ENCODE results near the gene PBX3.

PBX3 gene

DNA sequence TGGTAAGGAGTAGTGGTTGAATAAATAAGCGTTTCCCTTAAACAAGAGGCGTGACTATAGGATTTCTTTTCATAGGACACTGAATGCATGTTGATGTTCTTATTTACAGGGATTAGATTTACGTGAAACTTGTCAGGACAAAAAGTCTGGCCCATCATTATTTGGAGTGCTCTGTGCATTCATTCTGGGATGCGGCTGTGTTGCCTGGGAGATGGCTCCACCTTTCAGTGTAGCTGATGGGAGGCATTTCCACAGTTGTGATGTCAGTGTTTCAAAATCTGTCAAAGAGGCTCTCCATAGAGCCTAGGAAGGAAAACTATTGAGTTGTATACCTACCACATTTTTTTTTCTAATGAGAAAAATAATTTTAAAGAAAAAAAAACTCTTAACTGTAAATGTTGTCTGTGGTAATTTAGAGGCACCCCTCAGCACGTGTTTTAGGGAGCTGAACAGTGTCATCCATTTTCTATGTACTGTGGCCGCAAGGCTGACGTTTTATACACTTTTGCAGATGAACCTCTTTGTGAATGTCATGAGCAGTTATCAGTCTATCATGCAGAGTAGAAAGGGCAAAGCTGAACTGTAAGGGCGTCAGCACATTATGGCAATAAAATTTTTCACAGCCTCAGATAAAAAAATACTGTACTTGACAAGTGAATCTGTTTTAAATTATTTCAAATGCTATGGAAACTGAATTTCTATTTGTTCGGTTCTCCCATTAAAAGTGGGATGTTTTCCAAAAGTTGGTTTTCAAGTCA is 202.7 kb downstream of the PBX3 start:
- no peak for DNase-seq (ENCODE audit: low read depth)

DNA sequence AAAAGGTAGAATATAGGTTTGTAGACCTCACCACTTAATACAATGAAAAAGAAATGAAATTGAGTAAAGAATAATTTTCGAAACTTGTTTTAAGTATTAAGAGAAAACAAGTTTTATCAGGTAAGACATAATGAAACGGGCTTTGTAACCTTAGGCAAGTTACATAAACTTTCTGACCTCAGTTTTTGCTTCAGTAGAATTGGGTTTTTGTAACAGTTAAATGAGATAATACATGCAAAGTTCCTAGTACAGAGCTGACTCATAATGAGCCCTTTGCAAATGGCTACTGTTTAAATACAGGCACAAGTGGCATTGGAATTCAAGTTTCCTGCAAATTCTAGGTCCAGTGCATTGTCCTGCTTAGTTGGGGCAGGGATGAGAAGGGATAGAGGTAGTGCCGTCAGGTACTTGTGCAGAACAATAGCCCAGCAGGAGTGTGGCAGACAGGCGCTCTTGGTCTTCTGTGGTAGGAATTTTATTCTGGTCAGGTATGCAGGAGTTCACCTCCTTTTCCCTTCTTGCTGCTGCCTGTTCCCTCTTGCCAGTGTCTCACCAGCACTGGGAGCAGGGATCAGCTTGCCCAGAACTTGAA is 203.8 kb downstream of the PBX3 start:
- DNase-seq (ENCODE audit: low read depth): no peak

DNA sequence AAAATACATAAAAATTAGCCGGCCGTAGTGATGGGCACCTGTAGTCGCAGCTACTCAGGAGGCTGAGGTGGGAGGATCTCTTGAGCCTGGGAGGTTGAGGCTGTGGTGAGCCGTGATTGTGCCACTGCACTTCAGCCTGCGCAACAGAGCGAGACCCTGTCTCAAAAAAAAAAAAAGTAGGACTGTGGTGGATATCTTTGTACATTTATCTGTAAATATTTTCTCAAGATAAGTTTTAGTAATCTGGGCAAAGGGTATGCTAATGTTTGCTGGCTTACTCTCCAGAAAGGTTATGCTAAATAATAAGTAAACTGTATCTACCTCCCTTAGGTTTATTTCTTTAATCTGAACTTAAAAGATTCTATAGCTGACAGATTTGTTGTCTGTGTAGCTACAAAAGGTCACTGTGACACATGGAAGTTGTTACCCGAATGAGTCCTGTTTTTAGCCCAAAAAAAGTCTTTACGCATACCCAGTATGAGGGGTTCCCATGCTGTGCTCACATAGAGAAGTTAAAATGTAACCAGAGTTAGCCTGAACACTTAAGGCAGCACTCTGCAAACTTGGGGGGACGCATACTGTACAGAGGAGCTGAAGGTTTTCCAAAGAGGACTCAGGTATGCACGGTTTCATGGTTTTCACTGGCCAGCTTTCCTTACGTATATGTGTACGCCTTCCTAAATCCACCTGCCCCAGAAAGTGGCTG is 206.3 kb downstream of the PBX3 start:
- DNase-seq (ENCODE audit: low read depth): no peak

DNA sequence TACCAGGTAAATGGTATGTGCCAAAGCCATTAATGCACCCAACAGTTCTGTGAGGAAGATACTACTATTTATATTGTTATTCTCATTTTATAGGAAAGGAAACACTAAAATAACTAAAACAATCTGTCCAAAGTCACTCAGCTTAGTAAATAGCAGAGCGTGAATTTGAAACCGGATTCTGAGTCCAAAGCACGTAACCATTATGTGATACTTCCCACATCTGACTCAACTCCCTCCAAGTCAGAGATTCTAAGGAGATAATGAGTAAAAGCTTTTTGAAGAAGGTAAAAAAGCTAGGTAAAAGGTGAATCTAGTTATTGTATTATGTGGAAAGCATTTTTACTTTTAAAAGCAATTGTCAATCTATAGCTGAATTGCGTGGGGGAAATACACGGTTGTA is 208.9 kb downstream of the PBX3 start:
- no peak for DNase-seq (ENCODE audit: low read depth)

DNA sequence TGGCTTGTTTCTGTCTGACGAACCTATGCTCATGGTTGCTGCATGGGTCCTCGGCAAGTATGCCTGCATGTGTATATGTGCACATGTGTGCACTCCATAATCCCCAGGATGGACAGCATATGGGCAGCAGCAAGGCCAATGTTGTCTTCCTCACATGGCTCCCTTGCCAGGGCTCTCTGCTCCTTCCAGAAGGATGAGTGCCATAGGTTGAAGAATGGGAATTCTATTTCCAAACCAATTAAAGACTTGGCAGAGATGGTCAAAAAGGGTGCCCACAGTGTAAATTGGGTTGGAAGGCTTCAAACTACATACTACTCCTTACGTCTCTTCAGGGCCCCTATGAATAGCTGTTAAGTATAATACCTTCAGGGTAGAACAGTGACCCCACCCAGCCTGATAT is 212.1 kb downstream of the PBX3 start:
- DNase-seq (ENCODE audit: low read depth): no peak

DNA sequence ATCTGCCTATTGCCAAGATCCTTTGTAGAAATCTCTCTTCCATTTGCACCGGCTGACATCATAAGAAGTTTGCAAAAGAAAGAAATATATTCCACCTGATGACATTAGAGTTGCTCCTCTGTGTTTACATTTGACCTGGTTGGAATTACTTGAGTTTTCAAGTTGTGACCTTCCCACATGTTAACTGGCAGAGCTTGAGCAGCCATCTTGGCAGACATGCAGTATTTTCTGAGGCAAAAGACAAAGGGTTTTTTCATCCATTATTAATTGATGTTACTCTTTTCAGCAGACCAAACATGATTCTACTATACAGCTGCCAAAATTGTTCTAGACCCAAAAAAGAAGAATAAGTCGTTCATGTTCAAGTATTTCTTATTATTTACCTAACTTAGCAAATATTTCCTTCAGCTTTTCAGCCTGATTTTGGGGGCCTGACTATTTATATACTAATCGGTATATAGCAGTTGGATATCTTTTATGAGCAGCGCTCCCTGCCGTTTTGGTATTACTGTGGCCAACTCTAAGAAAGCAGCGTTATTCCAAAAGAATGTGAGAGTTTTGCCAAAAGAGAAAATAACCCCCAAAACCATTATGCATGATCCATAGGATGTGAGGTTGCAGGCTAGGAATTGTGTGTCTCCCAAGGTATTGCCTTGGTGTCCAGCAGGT is 212.9 kb downstream of the PBX3 start:
- DNase-seq (ENCODE audit: low read depth): no peak

DNA sequence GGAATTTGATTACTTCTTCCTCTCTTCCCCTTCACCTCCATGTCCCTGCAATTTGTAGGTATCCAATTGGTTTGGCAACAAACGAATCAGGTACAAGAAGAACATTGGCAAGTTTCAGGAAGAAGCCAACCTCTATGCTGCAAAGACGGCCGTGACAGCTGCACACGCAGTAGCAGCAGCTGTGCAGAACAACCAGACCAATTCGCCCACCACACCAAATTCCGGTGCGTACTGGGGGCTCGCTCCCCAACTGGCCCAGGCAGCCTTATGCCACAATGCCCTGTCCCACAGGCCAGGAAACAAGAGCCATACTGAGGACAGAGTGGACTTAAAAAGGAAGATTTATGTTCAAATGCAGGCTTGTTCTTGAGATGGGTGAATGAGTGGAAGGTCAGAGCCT is 213.5 kb downstream of the PBX3 start:
- no peak for DNase-seq (ENCODE audit: low read depth)

DNA sequence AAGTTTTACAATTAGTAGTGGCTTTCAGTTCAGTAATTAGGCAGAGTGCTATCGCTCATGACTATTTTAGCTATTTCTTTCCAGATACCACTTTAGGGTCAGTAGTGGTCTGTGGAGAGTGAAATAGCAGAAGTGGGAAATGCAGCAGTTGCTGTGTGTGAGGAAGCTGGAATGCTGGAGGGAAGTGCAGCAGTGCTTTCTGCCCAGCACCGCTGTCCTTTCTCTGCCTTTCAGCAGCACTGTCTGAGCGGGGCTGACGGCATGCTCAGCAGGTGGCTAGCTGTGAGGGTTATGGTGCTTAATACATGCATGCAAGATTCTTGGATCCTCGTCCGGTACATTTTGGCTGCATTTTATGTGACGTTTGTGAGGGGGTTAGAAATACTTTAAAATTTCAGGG is 213.9 kb downstream of the PBX3 start:
- no peak for DNase-seq (ENCODE audit: low read depth)

DNA sequence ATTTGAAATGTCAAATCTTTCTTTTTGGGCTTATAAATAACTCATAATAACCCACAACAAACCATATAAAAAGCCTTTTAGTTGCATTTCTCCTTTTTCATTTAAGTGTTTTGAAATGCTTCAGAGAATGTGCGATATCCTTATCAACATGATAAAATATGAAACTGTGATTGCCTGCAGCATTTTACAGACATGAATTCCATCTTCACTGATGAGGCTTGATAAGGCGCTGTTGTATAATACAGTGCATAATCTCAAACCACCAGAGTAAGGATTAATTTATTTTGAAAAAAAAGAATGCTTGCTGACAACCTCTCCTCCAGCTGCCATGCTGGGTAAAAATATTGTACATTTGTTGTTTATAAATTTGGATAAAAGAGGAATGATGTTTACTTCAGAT is 216.8 kb downstream of the PBX3 start:
- no peak for DNase-seq (ENCODE audit: low read depth)

DNA sequence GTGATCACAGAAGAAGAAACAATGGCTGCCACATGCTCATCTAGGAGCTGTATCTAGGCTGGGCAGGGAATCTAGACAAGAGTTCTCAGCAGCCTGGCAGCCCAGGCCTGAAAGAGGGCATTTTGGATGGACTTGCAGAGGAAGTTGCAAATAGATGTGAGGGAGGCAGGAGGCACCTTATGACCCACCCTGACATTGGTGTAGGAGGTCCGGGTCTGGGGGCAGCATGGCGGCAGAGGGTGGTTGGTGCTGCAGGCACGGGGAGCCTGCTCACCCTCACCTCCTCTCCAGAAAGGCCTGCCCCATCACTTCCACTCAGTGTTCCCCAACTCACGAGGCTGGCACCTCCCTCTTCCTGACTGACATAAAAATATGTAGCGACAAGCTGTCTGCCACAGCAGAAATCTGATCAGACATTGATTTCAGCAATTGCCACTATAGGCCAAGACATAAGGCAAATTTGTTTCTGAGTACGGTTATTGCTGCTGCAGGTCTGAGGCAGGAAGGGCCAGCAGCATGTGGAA is 217.6 kb downstream of the PBX3 start:
- no peak for DNase-seq (ENCODE audit: low read depth)

DNA sequence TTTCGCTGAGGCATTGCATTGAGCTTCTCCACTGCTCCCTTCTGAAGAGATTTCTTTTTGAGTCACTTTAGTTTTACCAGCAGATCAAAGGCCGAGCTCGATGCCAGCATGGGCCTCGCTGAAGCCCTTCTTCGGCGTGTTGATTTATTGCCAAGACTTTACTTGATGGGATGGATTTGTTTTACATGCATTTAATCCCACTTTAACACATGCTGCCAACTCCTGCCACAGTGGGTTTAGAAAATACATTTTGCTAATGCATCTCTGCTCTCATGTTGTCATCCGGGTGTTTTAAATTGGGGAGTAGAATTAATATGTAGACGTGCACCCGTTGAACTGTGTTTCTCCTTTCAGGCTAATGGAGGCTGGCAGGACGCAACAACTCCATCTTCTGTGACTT is 218.3 kb downstream of the PBX3 start:
- no peak for DNase-seq (ENCODE audit: low read depth)

DNA sequence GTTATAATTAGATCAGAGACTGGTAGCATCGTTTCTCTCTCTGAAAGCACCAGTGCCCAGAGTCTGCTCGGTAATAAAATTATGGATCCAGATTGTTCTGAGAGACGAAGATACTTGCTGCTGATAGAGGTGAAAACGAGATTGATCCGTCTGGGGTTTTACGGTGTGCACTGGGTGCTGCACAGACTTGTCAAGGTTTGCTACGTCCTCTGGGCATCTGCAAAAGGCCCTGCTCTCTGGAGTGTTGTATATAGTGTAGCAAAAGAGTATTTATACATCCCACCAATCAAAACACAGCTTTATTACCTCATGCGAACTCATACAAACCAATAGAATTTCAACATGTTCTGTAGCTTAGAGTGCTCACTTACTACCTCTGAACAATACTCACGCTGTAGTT is 219.3 kb downstream of the PBX3 start:
- DNase-seq (ENCODE audit: low read depth): no peak

DNA sequence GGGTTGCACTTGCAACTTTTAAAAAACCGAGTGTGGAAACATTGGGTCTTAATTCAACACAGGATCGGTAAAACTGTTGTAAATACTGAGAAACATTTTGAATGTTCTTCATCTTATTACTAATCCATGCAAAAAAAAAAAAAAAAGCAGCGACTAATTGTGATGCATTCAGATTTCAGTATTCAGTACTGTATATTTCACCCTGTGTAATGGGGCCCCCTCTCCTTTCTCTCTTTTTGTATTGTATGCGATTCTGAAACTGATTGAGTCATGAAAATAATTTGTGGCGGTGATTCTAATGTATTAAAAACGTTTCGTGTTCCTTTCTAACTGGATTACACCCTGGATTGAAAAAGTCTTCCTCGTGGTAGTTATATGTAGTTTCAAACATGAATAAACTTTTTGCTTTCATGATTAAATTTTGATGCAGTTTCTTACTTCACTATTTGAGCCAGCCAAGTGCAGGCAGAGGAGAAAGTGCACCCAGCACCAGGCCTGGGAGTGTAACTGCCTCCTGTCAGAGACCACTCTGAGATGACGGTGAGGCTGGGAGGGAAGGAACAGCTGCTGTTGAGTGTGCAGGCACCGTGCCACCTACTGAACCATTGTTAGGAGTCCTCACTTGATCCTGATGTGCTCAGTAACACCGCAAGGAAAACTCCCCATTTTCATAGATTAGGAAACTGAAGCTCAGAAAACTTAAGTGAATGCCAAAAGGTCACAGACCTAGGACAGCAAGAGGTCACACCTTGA is 220.0 kb downstream of the PBX3 start:
- DNase-seq (ENCODE audit: low read depth): no peak

DNA sequence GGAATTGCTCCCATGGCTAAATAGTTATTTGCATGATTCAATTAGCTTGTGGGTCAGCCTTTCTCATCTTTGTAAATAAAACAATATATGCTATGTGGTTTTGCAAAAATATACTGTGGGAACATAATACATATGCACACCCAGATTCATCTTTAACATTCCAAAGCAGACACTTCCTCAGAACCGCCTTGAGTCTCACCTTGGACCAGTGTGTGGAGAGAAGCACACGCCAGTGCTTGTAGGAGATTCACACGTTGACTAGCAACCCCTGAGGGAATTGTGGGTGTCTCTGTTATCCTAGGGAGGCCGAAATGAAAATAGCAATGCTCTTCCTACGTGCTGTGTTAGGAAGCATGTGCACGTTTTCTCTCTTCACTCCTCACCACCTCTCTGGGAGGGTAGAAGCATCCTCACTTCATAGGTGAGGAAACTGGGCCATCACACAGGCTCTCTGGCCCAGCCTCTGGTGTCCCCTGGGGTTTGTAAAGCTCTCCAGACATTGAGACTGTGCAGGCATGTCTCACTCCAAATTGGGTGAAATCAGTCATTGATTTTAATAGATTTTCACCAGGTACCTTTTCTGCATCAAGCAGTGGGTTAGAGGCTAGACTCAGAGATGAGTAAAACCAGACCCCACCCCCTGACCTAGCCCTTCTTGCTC is 221.7 kb downstream of the PBX3 start:
- DNase-seq (ENCODE audit: low read depth): no peak

DNA sequence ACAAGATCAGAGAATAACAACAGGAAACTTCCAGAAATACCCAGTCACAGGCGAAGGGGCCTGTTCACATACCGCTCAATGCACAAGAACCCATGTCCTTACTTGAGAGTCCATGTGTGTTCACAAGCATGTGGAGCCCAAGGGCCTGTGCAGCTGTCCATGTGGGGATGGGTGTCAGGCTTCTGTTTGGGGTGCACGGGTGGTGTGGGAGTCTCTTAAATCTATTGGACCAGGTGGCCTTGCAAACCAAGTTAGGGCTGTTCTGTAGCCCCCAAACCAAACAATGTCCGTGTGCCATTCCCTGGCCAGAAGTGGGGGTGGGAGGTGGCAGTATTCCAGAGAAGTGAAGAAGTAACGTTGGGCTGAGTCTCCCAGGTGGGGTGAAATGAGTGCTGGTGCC is 222.3 kb downstream of the PBX3 start:
- DNase-seq (ENCODE audit: low read depth): no peak

DNA sequence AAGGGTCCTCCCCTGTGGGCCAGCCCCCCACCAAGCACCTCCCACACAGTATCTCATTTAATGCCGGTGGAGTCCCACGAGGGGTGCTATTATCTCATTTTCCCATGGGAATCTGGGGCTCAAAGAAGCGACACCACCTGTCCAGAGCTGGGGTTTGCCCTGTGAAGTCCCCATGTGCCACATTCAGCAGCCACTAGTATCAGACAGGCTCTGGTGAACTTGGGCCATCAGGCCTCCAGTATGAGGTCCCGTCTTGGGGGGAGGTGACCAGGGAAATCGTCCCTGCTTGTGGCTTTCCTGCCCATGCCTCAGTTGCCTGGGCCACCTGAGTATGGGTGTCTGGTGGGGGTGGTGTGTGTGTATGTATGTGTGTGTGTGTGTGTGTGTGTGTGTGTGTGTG is 222.7 kb downstream of the PBX3 start:
- no peak for DNase-seq (ENCODE audit: low read depth)

DNA sequence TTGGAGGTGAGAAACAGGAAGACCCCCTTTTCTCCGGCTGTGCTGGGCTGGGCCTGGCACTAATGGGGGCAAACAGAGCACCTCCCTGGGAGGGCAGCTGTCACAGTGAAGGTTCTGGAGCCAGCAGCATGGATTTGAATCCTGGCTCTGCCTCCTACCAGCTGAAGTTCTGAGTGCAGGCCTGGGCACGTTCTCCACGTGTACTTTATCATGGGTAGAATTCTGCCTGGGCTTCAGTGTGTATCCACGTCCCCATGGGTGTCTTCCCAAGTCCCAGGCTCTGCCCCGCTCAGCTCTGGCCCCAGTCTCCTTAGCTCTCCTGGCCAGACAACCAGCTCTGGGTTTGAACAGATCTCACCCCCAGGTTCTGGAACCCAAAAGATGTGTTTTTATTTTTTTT is 223.2 kb downstream of the PBX3 start:
- DNase-seq (ENCODE audit: low read depth): no peak

DNA sequence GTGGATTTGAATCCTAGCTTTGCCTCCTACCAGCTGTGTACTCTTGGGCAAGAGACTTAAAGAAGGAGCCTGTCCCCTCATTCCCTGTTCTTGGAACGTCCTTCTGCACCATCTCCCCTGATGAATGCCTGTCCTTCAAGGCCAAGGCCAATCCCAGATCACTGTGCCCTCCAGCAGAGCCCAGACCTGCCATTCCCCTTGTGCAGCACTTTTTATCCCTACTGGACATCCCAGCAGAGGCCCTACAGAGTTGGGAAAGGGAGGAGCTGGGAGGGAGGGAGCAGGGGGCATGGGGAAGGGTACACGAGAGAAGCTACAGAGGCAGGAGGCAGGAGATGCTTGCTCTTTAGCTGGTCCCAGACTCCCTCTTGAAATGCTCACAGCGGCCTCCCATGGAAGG is 223.9 kb downstream of the PBX3 start:
- DNase-seq (ENCODE audit: low read depth): no peak

DNA sequence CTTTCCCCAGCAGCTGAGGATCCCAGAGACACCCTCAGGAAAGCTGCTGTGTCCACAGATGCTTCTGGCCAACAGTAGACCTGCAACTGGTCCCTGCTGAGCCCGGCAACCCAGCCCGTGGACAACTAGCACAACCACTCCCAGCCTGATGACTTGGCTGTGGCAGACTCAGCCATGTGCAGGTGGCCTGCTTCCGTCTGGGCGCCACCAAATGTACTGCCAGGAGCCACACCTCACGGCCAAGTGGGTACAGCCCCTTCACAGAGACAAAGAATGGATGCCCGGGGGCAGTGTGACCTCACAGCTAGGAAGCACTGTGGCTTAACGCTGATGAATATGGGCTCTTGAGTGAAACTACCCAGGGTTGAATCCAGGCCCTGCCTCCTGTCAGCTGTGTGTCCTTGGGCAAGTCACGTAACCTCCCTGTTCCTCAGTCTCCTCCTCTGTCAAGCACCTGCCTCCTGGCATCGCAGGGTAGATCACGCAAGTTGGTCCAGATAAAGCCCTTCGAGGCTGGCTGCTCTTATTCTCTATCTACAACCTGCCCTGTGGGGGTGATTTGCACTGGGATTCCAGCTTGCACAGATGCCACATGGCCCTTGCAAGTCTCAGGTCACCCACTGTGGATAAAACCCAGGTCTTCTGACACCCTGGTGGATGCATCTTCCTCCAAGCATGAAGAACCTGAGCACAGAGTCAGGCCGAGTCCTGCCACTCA is 225.0 kb downstream of the PBX3 start:
- DNase-seq (ENCODE audit: low read depth): no peak

DNA sequence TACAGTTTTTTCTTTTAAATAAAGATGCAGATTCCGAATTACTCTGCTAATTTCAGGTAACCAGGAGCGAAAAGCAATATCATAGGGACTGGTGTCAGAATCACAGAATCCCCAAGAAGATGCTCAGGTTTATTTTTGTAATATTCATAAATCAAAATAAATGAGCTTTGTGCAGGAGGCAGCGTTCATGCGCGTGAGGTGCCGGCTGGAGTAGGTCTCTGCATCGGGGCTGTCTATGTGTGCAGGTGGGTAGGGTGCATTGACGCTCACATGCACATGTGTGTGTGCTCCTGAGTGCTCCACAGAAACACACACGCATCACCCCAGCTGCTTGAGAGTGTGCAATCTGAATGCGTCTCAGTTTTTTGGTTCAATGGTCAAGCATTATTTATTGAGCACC is 226.4 kb downstream of the PBX3 start:
- DNase-seq (ENCODE audit: low read depth): no peak

DNA sequence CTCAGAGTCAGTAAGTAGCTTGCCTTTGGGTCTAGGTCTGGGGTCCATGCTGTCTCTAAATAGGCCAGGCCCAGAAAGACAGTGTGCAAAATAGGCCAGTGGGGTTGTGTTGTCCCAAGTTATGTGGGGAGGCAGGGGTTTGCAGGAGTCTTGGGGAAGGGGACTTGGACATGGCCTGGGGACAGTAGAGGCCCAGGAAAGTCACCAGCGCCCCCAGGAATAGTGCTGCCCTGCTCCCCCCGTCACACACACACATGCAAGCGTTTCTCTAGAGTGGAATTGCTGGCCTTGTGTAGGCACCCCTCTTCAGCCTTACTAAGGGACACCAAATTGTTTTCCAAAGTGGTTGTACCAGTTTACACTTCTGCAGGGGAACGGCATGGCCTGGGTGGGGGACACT is 227.5 kb downstream of the PBX3 start:
- no peak for DNase-seq (ENCODE audit: low read depth)

Measured in stimulated activated CD8-positive, alpha-beta memory T cell treated with anti-CD3 and anti-CD28 coated beads, Interleukin-15, amount 100 ng/mL, for 24 hours (primary cell).